A204.1 (cell line): ENCODE measurements around the gene USP7.
"Not testable (repeated sequence)": the region's sequence is repeated elsewhere in the genome, so short reads cannot be mapped to it uniquely, and the experiment has no call there.

Experiments used
- FAIRE-seq: peaks from 2 replicates; lab custom pipeline; 2012; peaks lifted over from hg19 to GRCh38; lab: Jason Lieb, UNC

Gene USP7

DNA sequence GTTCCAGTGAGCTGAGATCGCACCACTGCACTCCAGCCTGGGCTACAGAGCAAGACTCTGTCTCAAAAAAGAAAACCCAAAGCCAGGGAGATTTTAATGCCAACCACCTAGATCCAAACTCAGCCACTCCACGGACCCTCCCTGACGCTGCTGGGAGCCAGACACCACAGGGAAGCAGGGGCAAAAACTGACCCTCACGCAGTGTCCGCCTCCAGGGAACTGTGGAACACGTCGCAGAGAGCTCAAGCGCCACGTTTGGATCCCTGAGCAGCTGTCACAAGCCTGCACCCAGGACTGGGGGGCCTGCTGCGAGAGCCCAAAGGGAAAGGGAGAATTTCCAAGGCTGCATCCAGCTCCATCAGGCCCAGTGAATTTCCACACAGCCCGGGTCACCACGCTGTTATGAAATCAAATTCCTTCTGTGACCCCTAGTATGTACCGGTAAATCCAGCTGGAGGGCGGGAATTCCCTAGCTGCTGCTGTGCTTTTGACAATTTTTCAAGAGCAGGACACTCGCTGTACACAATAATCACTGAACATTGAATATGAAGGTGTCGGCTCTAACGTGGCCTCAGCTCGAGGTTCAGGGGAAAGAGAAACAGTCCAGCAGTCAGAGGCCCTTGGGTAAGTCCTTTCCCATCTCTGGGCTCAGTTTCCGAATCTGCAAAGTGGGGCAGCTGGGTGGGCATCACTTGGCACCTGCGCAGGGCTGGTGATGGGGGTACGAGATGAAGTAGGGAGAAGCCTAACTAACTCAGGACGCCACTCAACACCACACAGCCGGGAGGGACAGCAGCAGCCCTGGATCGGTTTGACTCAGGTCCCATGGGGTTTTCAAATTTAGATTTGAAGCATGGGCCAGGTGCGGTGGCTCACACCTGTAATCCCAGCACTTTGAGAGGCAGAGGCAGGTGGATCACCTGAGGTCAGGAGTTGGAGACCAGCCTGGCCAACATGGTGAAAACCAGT lies 103.5 kb downstream of the USP7 start:
- no peak for FAIRE-seq

GRCh38 chr16:8858994-8859912 lies 104.5 kb downstream of the USP7 start:
- FAIRE-seq, result no peak

GRCh38 chr16:8855972-8856371 lies 107.7 kb downstream of the USP7 start:
- FAIRE-seq, result no peak

DNA sequence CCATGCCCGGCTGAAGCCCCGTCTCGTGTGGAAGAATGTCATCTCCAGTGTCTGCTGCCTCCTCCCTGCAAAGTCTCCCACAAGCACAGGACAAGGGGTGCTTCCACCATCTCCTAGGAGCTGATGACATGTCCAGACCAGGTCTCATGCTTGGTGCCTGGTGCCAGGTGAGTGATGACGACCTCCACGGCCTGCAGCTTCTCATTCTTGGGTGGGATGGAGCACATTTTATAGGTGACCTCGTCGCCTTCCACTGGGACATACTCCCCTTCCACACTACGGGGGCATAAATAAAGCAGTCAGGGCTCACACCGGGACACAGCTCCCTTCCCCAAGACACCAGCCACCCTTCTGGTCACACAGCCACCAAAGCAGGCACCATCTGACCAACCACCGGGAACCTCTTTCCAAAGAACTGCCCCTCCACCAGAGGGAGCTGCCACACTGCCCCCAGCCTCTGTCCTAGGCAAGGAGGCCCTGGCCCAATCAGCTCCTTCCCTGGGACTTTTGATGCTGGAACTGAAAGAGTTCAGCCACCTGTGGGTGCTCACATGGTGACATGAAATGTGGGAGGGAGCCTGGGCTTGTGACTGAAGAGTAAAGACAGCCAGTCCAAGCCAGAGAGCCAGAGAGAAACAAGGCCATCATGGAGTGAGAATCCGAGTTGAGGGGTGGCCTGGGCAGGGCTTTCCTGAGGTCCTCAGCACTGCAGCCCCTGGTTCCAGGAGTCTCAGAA lies 108.5 kb downstream of the USP7 start:
- FAIRE-seq, result no peak

DNA sequence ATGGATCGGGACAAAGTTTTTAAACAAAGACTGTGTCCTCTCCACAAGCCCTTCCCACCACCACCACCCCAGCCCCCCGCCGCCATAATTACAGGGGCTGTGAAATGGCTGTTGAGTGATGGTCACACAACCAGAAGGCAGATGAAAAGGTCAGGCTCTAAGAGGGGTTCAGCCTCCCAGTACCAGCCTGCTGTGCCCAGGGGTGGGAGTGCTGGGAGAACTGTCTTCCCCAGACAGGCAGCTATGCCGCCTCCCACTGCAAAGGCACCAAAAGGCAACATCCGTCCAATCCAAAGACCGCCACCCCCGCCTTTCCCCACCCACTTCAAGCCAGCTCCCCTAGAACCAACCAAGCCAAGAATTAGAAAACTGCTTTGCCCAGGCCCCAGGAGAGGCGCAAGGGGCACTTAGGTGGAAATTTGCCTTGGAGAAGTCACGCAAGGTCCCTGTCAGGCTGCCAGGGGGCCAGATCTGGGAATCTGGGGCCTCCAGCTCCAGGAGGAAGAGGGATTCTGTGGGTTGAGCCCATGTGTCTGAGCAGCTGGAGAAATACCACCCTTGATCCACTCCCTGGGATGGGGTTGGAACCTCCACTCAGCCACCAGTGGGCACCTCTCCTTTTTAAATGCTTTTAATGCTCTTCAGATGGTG lies 109.3 kb downstream of the USP7 start:
- no peak for FAIRE-seq

- FAIRE-seq, result no peak
Measured at GRCh38 chr16:8853611-8854010, 110.1 kb downstream of the USP7 start.

GRCh38 chr16:8853150-8853549 lies 110.6 kb downstream of the USP7 start:
- no peak for FAIRE-seq

DNA sequence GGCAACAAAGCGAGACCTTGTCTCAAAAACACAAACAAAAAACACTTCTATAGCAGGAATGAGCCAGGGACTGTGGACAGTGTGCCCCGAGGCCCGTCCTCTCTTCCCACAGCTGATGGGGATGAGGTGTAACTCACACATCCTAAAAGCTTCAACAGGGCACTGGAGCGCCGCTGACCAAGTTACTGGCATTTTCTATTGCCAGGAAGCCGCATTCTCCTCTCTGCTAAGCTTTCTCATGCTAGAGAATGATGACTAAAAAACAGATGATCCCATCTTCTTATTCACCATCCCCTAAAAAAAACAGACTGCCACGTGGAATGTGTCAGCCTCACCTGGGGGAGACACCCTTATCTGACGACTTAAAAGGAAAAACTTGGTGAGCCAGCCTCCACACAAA lies 111.2 kb downstream of the USP7 start:
- no peak for FAIRE-seq

DNA sequence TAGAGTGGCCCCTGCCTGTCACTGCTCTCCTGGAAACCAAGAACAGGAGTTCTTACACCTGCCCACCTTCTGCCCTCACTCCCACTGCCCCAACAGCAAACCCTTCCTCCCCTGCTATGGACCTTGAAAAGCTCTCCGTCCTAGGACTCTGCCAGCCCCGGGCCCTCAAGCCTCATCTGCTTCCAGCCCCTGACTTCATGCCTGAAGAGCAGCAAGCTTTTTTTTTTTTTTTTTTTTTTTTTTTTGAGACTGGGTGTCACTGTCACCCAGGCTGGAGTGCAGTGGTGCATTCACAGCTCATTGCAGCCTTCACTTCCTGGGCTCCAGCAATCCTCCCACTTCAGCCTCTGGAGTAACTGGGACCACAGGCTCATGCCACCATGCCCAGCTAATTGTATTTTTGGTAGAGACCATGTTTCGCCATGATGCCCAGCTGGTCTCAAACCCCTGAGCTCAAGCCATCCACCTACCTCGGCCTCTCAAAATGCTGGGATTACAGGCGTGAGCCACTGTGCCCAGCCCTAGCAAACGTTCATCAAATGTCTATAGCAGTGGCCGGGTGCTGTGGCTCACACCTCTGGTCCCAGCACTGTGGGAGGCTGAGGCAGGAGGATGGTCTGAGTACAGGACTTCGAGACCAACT lies 111.8 kb downstream of the USP7 start:
- FAIRE-seq, result no peak

DNA sequence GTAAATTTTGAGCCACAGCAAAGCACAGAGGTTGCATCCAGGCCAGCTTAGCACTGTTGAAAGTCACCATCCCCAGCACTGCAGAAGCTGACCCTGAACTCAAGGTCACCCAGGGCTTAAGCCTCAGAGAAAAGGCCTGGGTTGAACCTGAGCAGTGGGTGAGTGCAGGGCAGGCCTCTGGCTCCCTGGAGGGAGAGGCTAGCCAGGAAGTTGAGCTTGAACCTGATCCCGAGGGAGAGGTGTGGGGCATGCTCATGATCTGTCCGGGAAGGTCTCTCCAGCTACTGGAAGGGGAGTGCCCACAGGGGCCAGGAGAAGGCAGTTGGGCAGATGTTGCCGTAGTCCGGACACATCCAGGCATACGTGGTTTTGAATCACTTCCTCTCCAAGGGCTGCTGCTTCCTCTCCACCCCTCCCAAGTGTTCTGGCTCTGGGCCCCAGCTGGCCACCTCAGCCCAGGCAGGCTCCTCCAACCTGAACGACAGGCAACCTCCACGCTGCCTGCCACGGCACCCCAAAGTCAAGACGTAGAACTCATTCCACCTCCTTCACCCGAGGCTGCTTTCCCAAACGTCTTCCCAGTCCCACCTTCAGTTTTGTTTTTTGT lies 113.3 kb downstream of the USP7 start:
- FAIRE-seq, result no peak

DNA sequence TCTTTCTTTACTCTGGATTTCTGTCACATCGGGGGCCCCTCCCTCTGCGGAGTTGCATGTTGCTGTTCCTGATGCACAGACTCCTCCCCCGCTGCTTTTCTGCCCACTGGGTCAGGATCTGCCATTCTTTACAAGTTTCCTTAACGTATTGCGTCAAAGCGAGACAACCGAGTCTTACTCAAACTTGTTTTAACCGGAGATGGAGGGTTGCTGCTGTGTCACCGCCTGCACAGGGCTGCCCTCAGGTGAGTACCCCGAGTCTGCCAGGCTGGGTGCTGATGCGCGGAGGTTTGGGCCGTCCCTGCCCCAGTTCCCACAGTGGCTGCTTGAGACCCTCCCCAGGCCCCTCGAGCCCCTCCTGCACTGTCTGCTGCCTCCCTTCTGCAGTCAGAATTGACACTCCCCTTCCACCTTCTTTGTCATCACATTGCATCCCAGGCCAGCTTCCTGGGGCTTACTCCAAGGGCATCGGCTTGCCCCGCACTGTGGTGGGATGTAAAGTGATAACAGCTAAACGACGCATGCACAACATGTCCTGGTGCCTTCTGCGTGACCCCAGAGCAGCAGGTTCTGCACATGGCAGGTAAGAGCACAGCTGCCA lies 114.2 kb downstream of the USP7 start:
- FAIRE-seq, result no peak

DNA sequence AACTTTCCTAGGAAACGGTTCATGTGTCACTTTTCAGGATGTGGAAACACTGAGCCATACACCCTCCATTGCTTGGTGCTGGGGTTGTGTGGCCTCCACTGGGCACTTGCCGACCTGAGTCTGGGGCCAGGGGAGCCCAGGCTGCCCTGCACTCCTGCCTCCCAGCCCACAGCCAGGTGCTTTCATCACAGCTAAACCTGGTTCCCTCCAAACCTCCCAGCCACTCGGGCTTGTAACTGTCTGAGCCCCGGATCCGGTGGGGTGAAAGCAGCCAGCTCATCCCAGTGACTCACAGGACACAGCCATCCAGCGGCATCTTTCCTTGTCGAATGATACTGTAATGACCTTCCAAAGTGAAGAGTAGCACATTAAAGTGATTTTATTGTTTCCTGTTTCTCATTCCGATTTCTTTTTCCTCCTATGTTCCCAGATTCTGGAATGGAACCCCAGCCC lies 114.7 kb downstream of the USP7 start:
- FAIRE-seq, result no peak

DNA sequence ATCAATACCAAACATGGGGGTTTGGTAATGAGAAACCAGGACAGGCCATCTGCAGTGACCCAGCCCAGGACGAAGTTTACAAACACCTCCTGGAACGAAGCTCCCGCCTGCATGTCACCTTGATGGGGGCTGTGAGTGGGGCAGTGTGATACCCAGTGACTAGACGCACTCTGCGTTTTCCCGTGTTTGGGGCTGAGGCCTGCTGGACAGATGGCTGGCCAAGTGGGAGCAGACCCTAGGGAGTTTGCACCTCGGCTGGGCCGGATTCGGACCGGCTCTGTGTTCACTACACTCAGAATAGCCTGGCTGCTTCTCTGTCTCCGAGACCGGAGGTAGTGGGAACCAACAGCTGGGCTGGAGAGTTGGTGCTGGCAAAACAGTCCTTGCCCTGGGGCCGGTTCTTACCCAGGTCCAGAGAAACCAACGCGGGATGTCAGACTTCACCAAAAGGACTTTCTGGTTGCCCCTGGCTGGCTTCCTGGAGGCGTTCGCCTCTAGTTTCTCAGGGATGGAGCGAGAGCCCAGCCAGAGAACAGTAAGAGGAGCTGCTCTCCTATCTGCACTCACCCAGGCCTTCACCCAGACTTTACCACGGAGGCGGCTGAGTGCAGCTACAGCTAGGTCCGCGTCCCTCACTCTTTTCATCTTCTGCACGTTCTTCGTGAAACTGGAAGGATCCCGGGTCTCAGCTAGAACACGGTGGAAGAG lies 115.3 kb downstream of the USP7 start:
- FAIRE-seq, result no peak

DNA sequence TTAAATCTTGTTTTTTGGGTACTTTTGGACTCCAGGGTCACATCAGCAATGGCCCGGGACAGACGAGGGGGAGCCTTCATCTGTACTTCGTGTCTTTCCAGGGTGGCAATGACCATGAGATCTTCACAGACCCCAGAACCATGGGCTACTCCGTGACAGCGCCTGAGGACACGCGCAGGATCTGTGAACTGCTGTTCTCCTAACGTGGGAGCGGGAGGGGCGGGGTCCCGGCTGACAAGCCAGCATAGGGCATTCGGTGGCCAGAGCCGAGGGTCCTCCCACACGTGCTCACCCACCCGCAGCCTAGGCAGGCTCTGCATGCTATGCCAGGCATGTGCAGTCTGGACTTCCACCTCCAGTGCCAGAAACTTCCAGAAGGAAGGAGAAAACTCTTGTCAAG lies 116.1 kb downstream of the USP7 start:
- no peak for FAIRE-seq

GRCh38 chr16:8847145-8847544 lies 116.6 kb downstream of the USP7 start:
- no peak for FAIRE-seq

GRCh38 chr16:8846401-8846932 lies 117.2 kb downstream of the USP7 start:
- no peak for FAIRE-seq

- no peak for FAIRE-seq
Measured at GRCh38 chr16:8845699-8846298, 117.9 kb downstream of the USP7 start.

DNA sequence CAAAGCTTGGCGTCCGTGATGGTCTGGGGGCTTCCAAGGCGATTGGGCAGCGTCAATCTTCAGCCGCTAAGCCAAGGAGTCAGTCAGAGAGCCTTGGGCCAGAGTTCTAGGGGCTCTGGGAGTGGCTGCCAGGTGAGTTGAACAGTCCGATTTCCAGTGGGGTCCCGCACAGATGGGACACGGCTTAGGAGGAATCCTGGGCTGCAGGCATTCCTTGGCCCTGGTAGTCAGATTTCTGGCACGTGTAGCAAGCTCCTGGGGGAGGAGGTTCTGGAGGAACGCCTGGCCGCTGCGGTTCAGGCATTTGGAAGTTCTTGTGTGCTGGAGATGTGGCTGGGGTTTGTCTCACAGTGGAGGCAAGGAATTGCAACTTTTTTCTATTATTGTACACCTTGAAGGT lies 120.4 kb downstream of the USP7 start:
- FAIRE-seq, result not testable (repeated sequence)
